CD1c-positive myeloid dendritic cell (primary cell): ENCODE data around the gene NOCT.
"Not testable (repeated sequence)": the region's sequence is repeated elsewhere in the genome, so short reads cannot be mapped to it uniquely, and the experiment has no call there.

Experiments
- DNase-seq: peaks from one replicate; pipeline ENCODE4 v3.0.0-alpha.2; 2016; ENCODE audit errors: extremely low spot score

The NOCT gene

GRCh38 chr4:139015269-139015947, at the start of gene NOCT:
NOCT (plus strand) TSS chr4:139015781; CDS start chr4:139015982, 201 bp downstream.
- peak; percentile 96 for DNase-seq

- DNase-seq, result peak; percentile 95
Observed at GRCh38 chr4:138967313-138967712, 48.3 kb upstream of the NOCT start.

- DNase-seq, result peak; percentile 35
Observed at GRCh38 chr4:138972956-138973801, 42.4 kb upstream of the NOCT start.

GRCh38 chr4:138975225-138975624, 40.4 kb upstream of the NOCT start:
- no peak for DNase-seq

GRCh38 chr4:138976526-138976925, 39.1 kb upstream of the NOCT start:
- DNase-seq, result no peak

GRCh38 chr4:138977524-138977923, 38.1 kb upstream of the NOCT start:
- DNase-seq, result peak; percentile 72

- no peak for DNase-seq
Observed at GRCh38 chr4:138978028-138978585, 37.5 kb upstream of the NOCT start.

GRCh38 chr4:138978600-138978999, 37.0 kb upstream of the NOCT start:
- no peak for DNase-seq

GRCh38 chr4:138979742-138980141, 35.8 kb upstream of the NOCT start:
- DNase-seq, result no peak

GRCh38 chr4:138981930-138982390, 33.6 kb upstream of the NOCT start:
- DNase-seq, result peak; percentile 70

- no peak for DNase-seq
Observed at GRCh38 chr4:138982754-138983153, 32.8 kb upstream of the NOCT start.

GRCh38 chr4:138983690-138984089, 31.9 kb upstream of the NOCT start:
- DNase-seq, result no peak

GRCh38 chr4:138984647-138985046, 30.9 kb upstream of the NOCT start:
- DNase-seq, result no peak

GRCh38 chr4:138992676-138993075, 22.9 kb upstream of the NOCT start:
- no peak for DNase-seq

- no peak for DNase-seq
Observed at GRCh38 chr4:138996090-138996489, 19.5 kb upstream of the NOCT start.

- DNase-seq, result peak; percentile 30
Observed at GRCh38 chr4:138999666-139000065, 15.9 kb upstream of the NOCT start.

GRCh38 chr4:139000134-139000533, 15.4 kb upstream of the NOCT start:
- DNase-seq, result not testable (repeated sequence)

GRCh38 chr4:139001430-139001829, 14.2 kb upstream of the NOCT start:
- not testable (repeated sequence) for DNase-seq

GRCh38 chr4:139003668-139004067, 11.9 kb upstream of the NOCT start:
- not testable (repeated sequence) for DNase-seq

- DNase-seq, result no peak
Observed at GRCh38 chr4:139005774-139006173, 9.8 kb upstream of the NOCT start.

GRCh38 chr4:139007640-139008039, 7.9 kb upstream of the NOCT start:
- DNase-seq, result peak; percentile 3

- DNase-seq, result not testable (repeated sequence)
Observed at GRCh38 chr4:139008278-139008677, 7.3 kb upstream of the NOCT start.

- no peak for DNase-seq
Observed at GRCh38 chr4:139009702-139010101, 5.9 kb upstream of the NOCT start.
